Effector CD4-positive, alpha-beta T cell (primary cell): ENCODE data around the gene ZNF521.

Experiments used
- DNase-seq: peaks from one replicate; pipeline ENCODE4 v3.0.0-alpha.2; 2020

ZNF521 gene

GRCh38 chr18:25247725-25248124 is 104.2 kb downstream of the ZNF521 start:
- no peak for DNase-seq

- no peak for DNase-seq
Observed at GRCh38 chr18:25244924-25245698, 106.9 kb downstream of the ZNF521 start.

- no peak for DNase-seq
Observed at GRCh38 chr18:25244170-25244569, 107.8 kb downstream of the ZNF521 start.

- DNase-seq = no peak
Observed at GRCh38 chr18:25243754-25244153, 108.2 kb downstream of the ZNF521 start.

GRCh38 chr18:25243257-25243656 is 108.7 kb downstream of the ZNF521 start:
- no peak for DNase-seq

- DNase-seq = no peak
Observed at GRCh38 chr18:25240420-25240770, 111.6 kb downstream of the ZNF521 start.

GRCh38 chr18:25239581-25240419 is 112.2 kb downstream of the ZNF521 start:
- DNase-seq = no peak

GRCh38 chr18:25239151-25239550 is 112.8 kb downstream of the ZNF521 start:
- DNase-seq = no peak

GRCh38 chr18:25237571-25238267 is 114.2 kb downstream of the ZNF521 start:
- no peak for DNase-seq

GRCh38 chr18:25236736-25237135 is 115.2 kb downstream of the ZNF521 start:
- no peak for DNase-seq

GRCh38 chr18:25235401-25236042 is 116.4 kb downstream of the ZNF521 start:
- DNase-seq = no peak

- DNase-seq = no peak
Observed at GRCh38 chr18:25234740-25235345, 117.1 kb downstream of the ZNF521 start.

GRCh38 chr18:25234322-25234639 is 117.7 kb downstream of the ZNF521 start:
- DNase-seq = no peak

GRCh38 chr18:25233528-25234321 is 118.2 kb downstream of the ZNF521 start:
- no peak for DNase-seq

GRCh38 chr18:25231327-25231691 is 120.7 kb downstream of the ZNF521 start:
- DNase-seq = no peak

- no peak for DNase-seq
Observed at GRCh38 chr18:25230658-25231326, 121.2 kb downstream of the ZNF521 start.

GRCh38 chr18:25229920-25230319 is 122.0 kb downstream of the ZNF521 start:
- no peak for DNase-seq

- DNase-seq = no peak
Observed at GRCh38 chr18:25229081-25229480, 122.9 kb downstream of the ZNF521 start.

GRCh38 chr18:25228410-25228809 is 123.6 kb downstream of the ZNF521 start:
- no peak for DNase-seq

- no peak for DNase-seq
Observed at GRCh38 chr18:25225151-25225550, 126.8 kb downstream of the ZNF521 start.
